NCI-H748 (cell line): Measurements from ENCODE around the gene ZNF787.

Experiments
- DNase-seq: peaks from one replicate; lab custom pipeline; 2025; ENCODE audit not compliant: unreplicated experiment; lab: John Stamatoyannopoulos, UW

The ZNF787 gene

DNA sequence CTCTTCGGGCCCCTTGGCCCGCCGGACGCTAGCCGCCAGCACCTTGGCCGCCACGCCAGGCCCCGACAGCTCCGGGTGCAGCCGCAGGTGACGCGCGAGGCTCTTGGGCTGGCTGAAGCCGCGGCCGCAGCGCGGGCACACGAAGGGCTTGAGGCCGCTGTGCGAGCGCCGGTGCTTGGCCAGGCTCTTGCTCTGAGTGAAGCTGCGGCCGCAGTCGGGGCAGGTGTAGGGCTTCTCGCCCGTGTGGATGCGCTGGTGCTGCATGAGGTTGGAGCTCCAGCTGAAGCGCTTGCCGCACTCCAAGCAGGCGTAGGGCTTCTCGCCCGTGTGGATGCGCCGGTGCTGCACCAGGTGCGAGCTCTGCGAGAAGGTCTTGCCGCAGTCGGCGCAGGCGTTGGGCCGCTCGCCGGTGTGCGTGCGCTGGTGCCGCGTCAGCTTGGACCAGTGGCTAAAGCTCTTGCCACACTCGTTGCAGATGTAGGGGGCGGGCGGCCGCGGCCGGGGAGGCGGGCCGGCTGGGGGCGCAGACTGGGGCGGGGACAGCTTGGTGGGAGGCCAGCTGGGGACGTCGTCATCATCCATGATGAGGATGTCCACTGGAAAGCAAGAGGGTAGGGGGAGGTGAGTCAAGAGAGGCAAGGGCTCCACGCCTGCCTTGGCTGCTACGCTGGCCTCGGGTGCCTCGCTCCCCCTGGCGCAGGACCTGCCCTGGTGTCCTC lies 32.4 kb downstream of the ZNF787 start:
- DNase-seq, result no peak

DNA sequence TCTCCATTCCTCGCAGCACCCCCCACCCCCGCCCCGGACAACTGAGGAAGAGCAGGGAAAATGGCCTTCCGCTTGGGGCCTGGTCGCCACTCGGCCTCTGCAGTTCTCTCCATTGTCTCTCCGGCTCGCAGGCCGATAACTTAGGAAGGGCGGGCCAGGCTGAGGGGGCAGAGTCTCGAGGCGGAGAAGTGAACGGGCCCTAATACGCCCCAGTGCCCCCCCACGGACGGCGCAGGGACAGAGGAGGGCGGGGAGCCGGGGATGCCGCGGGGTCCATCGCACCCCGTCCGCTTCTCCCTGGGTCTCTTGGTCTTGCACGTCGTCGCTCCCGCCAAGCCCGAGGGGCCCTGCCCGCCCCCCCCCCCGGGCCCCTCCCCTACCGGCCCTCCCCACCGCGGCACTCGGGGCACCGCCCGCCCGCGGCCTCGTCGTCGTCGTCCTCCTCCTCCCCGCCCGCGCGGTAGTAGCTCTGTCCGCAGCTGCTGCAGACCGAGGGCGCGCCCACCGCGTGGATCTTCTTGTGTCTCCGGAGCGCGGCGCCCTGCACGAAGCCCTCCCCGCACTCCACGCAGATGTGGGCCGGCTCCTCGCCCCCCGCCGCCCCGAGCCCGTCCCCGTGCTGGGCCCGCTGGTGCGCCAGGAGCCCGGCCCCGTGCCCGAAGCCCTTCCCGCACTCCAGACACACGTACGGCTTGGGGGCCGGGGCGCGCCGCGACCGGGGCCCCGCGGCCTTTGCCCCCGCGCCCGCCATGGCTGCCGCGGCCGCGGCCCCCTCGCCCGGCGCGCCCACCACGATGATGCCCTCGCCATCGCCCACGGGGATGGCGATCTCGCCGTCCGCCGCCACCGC lies 33.2 kb downstream of the ZNF787 start:
- DNase-seq, result no peak

DNA sequence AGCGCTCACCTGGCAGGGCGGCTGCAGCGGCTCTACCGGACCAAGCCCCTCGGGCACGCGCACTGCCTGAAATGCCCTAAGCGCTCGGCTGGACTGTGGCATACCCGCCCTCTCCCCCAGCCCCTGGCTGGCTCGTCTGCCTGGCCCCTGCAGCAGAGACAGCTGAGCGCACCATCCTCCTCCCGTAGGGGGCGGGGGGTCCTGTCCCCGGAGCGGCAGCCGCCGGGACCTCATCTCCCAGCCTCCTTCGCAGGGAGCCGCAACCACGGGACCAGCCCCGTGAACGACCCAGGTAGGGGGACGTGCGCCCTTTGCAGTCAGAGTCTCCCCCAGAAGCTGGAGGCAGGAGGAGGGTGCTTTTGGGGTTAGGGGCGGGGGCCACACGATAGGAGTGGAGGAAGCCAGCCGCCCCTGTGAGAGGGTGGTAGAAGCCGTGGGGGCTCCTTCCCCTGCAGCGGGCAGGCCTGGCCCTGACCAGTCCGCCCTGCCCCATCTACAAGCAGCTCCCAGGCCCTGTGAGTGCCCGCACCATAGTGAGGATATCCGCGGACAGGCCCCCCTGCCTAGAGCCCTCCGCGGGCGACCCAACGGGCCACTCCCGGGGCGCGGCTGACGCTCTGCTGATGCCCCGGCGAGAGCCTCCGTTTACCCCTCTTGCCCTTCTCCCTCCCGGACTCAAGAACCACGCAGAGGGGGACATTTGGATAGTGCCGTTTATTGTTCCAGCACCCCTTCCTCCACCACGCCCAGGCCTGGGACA lies 34.2 kb downstream of the ZNF787 start:
- no peak for DNase-seq

DNA sequence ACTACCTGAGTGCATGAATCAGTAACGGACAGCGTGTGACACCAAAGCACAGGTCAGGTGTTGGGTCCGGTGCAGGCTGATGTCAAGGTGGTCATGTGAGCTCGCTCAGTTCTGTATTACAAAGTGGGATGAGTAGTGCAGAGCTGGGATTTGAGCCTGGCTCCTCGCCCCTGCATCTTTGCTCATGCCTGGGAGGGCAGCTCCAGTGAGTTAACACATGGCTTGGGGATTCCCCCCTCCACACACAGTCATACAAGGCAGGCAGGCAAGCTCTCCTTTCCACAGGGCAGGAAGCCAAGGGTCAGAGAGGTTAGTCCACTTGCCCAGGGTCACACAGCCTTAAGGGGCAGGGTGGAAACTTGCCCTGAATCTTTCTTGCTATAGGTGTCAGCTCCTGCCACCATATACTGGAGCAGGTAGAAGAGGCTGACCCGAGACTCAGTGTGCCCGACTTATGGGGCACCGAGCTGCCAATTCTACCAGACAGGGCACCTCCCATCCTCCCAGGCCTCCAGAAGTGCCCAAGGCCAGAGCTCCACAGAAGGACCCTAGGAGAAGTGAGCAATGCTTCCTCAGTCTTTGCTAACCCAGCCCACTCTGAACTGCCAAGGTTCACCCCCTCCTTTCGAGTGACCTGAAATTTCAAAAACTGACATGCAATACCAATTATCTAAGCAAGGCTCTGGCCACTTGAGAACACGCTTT lies 35.4 kb downstream of the ZNF787 start:
- no peak for DNase-seq

DNA sequence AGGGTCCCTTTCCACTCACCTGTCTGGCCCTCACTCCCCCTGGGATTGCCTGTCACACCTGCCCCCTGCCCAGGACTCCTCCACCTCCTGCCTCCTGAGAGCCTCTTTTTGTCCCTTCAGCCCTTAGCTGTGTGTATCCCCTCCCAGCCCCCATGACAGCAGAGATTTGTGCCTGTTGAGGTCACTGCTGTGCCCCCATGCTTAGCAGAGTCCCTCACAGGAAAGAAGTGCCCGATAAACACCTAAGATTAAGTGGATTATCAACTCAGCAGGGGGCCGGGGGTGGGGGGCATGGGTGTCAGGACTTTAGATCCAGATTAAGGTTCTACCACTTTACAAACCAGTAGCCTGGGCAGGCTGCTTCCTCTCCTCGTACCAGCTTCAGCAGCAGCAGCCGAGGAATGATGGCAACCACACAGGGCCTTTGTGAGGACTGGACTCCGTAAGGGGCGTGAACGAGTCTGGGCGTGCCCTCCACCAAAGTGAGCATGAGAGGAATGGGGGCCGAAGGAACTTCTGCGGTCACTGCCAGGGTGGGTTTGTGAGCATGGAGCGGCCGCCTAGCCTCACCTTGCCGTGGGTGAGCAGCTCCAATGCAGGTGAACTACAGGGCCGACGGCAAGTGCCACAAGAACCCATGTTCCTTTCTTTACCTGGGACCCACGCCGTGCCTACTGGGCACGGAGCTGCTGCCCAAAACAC lies 36.1 kb downstream of the ZNF787 start:
- no peak for DNase-seq

DNA sequence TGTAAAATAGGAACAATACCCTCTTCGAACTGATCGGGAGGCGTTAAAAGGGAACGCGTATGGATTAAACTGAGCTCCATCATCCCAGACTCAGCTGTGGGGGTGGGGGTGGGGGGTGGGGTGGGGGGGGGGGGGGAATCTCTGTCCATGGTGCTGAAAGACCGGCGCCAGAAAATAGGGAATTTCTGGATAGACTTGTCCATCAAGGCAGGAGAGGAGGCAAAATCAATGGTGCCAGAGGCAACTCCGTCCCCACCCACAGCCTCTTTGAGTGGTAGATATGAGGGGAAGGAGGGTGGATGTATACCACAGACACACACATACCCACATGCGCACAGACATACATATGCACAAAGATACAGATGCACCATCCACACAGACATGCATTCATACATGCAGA lies 37.4 kb downstream of the ZNF787 start:
- no peak for DNase-seq

DNA sequence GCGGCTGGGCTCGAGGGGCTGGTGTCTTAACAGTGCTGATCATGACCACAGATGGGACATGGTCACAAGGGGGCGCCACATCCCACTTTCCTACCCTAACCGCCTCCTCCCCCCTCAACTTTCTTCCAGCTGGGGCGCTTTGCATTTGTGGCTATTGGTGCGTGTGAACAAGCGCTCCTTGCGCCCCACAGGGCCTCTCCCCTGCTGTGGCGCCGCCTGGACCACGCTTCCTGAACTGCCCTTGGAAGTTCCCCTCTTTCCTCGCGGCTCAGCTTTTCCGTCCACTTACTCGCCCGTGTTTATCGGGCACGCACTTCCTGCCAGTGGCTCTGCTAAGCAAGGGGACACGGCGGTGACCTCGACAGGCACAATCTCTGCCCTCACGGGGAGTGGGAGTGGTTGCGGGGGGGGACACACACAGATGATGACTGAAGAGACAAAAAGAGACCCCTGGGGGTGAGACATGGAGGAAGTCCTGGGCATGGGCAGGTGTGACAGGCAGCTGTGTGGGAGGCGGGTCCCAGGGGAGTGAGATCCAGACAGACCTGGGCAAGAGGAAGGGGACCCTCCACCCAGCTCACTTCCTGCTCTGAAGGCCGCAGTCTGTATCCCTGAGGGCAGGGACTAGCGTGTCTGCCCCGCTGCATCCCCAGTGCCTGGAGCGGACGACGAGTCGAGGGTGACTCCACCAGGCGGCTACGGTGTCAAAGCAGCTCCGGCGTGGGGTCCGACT lies 40.3 kb downstream of the ZNF787 start:
- peak; percentile 72 for DNase-seq

DNA sequence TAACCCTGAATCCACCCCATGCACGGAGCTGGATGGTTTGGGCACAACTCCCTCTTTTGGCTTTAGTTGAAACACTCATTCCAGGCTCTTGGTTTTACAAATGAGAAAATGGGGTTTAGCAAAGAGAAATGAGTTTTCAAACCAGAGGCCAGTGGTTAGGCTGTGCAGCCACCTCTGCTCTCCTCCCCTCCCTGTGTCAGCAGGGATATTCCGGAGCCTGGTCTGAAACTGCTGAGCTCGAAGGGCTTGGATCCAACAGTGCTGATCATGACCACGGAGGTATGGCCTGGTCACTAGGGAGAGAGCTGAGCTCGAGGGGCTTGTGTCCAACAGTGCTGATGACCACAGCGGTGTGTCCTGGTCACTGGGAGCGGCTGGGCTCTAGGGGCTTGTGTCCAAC lies 41.5 kb downstream of the ZNF787 start:
- no peak for DNase-seq

DNA sequence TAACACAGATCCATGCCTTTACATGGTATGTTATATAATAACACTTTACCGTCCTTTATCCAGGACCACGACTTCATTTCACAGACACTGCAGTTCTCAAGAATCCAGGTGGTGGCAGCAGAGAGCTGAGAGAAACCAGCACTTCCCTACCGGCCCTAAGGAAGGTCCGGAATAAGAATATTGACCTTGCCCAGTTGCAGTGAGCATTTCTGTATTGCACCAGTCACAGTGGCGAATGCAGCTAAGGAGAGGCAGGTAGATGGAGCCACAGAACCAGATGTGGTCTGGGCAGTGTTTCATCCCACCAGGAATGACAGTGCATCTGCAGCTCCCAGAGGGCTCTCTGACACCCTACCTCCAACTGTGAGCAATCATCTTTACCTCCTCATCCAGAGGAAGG lies 44.6 kb downstream of the ZNF787 start:
- DNase-seq, result peak; percentile 62

DNA sequence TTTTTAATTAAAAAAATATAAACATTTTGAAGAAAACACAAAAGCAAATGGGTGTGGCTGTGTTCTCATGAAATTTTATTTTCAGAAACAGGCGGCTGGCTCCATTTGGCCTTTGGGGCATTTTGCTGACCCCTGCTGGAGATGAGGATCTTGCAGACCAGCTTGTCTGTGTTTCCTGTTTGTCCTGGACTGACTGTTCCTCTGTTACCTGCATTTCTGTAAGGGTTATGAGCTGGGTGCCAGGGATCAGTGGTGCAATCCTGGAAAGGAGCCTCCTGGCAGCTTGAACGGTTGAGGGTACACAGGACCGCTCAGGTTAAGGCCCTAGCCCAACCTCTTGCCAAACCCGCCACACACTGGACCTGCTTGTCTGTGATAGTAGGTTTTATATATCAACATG lies 49.9 kb downstream of the ZNF787 start:
- peak; percentile 26 for DNase-seq

DNA sequence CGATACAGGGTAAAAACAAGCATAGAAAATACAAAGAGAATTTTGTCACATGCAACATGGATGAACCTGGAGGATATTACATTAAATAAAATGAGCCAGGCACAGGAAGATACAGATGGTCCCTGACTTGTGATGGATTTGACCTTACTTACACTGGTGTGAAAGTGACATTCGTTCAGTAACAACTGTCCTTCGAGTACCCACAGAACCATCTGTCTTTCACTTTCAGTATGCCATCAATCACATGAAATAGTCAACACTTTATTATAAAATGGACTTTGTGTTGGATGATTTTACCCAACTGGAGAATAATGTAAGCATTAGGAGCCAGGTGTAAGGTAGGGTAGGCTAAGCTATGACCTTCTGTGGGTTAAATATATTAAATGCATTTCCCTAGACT lies 51.5 kb downstream of the ZNF787 start:
- no peak for DNase-seq

DNA sequence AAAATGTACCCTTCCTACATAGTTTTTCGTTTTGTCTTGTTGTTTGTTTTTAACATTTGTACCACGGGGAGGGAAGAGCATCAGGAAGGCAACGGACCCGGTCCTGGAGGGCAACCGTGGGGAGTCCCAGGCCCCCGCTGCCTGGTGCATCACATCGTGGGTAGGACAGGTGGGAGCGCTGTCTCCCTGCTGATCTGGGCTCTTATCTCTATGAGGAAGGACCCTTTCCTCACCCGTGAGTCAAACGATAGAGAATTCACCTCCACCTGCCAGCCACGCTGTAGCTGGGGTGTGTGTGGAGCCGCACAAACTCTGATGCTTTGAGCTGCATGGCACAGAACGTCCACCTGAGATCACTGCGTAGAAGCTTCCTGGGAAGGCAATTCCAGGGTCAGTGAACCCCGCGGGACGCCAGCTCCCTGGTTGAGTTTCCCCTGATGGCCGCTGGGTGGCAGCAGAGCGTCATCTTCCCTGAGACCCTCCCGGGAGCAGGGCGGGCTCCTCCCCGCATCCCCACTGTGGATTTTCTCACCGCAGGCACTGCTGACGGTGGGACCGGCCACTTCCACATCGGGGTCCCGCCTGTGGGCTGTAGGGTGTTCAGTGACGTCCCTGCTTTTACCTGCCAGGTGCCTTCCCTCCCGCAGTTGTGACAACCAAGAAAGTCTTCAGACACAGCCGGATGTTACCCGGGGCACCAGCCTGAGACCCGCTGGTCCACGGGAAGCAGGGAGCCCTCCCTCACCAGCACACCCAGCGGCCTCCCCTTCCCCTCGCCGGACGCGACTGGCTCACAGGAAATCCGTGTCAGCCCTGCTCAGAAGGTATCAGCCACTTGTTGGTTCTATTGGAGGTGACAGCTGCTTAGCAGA lies 54.7 kb downstream of the ZNF787 start:
- peak; percentile 71 for DNase-seq

DNA sequence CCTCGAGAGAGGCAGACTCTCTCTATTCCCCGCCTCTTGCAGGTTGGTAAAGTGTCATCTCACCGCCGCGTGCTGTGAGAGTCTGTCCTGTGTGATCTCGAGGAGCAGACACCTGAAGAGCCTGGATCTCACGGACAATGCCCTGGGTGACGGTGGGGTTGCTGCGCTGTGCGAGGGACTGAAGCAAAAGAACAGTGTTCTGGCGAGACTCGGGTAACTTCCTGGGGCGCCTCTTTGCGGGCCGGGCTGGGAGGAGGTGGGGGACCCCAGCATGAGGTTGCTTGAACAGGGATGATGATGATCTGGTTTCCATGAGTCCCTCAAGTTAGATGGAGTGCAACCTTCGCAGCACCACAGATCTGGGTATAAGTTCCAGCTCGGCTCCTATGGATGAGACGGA lies 67.5 kb downstream of the ZNF787 start:
- DNase-seq, result no peak
